K562 (cell line): ENCODE data around the gene ALB. TPM values are rescaled to one million over a fixed set of nuclear protein-coding genes. Genes with fewer than 3 reads are reported as not detected.

Experiments
- ATAC-seq: fragments of 200-7000 bp; cut with Tn5 transposase; 3 replicates; pipeline ENCODE4 v1.9.1; 2020; ENCODE audit warnings: moderate library complexity
- BruUV-seq: library from RNA; stranded (reverse); fragments of 400-500 nt; replicated peaks from 2 replicates; lab custom pipeline; 2021; lab: Mats Ljungman, UMichigan
- CTCF ChIA-PET: fragments of 300-600 bp; formaldehyde crosslinking; extraction: SDS; loops from one replicate; lab custom pipeline; 2021; ENCODE audit warnings: low intra/inter-chr PET ratio; lab: Yijun Ruan, JAX
- POLR2A ChIA-PET: fragments of 300-600, 350-650 bp; sonication (Branson Sonifier 250); formaldehyde crosslinking; extraction: SDS; loops from one replicate; lab custom pipeline; 2021; ENCODE audit warnings: antibody characterized with exemption, inconsistent platforms; lab: Yijun Ruan, JAX
- DNase-seq, 4 experiments: peaks; one replicate each; pipeline versions ENCODE4 v3.0.0 to v3.0.0-alpha.2; 2011 to 2018; ENCODE audit warnings: low spot score in 3 of 4, mixed read lengths in 3 of 4; ENCODE audit errors: extremely low read depth in 1 of 4
- FAIRE-seq: peaks from 2 replicates; lab custom pipeline; 2011; peaks lifted over from hg19 to GRCh38; lab: Jason Lieb, UNC
- H2AFZ ChIP-seq: 2 replicates; pipeline ENCODE4 v1.6.0; 2011; ENCODE audit warnings: low read depth, low read length, control low read depth, inconsistent platforms
- H3K27ac ChIP-seq: fragments of 200-600 bp; 3 replicates; pipeline ENCODE4 v1.8.0; 2011; ENCODE audit warnings: low read depth, mild to moderate bottlenecking, control low read depth, inconsistent platforms, low read length, moderate library complexity, mixed read lengths; ENCODE audit errors: extremely low read depth
- H3K27me3 ChIP-seq, 2 experiments: fragments of 300-600 bp in 1 of 2; 2 replicates in 1 of 2; 3 replicates in 1 of 2; pipeline versions ENCODE4 v1.6.0 to v1.8.0; 2011; ENCODE audit warnings: inconsistent platforms in 2 of 2, low read length in 2 of 2, mild to moderate bottlenecking in 1 of 2, mixed read lengths in 1 of 2, moderate library complexity in 1 of 2; ENCODE audit not compliant: control insufficient read depth in 2 of 2, insufficient read depth in 2 of 2
- H3K36me3 ChIP-seq: fragments of 300-600 bp; 3 replicates; pipeline ENCODE4 v1.8.0; 2011; ENCODE audit warnings: mild to moderate bottlenecking, low read length, inconsistent platforms; ENCODE audit not compliant: control insufficient read depth, insufficient read depth
- H3K4me1 ChIP-seq, 2 experiments: fragments of 200-600 bp in 1 of 2; replicated peaks in 1 of 2; 2 replicates in 1 of 2; 3 replicates in 1 of 2; pipeline versions ENCODE4 v1.5.1 to v1.8.0; 2011; ENCODE audit warnings: inconsistent platforms in 2 of 2, low read length in 2 of 2, mild to moderate bottlenecking in 1 of 2, mixed read lengths in 1 of 2, moderate library complexity in 1 of 2; ENCODE audit not compliant: control insufficient read depth in 2 of 2, insufficient read depth in 2 of 2
- H3K4me2 ChIP-seq: 2 replicates; pipeline ENCODE4 v1.6.1; 2011; ENCODE audit warnings: low read length, control low read depth, inconsistent platforms, mixed read lengths; ENCODE audit not compliant: insufficient read depth
- H3K4me3 ChIP-seq: fragments of 200-600 bp; sonication (generic), shearing (Covaris generic); 2 replicates; pipeline ENCODE4 v1.5.1; 2016; ENCODE audit warnings: control low read depth, inconsistent platforms
- H3K79me2 ChIP-seq: fragments of 200-600 bp; 3 replicates; pipeline ENCODE4 v1.8.0; 2011; ENCODE audit warnings: low read length, inconsistent platforms; ENCODE audit not compliant: control insufficient read depth, insufficient read depth
- H3K9ac ChIP-seq, 2 experiments: 2 replicates each; pipeline versions ENCODE4 v1.6.0 to v1.6.1; 2011; ENCODE audit warnings: low read depth in 2 of 2, low read length in 2 of 2, control low read depth in 1 of 2, inconsistent platforms in 1 of 2, mild to moderate bottlenecking in 1 of 2, mixed read lengths in 1 of 2; ENCODE audit not compliant: insufficient read depth in 1 of 2
- H3K9me1 ChIP-seq: one replicate; pipeline ENCODE4 v1.6.0; 2011; ENCODE audit warnings: inconsistent platforms, mild to moderate bottlenecking, low read length, moderate library complexity; ENCODE audit not compliant: control insufficient read depth, insufficient read depth
- H3K9me3 ChIP-seq: replicated peaks from 2 replicates; pipeline ENCODE4 v1.5.1; 2011; ENCODE audit warnings: low read depth, low read length, inconsistent platforms; ENCODE audit not compliant: control insufficient read depth, insufficient read depth
- H4K20me1 ChIP-seq: replicated peaks from 2 replicates; pipeline ENCODE4 v1.6.1; 2011; ENCODE audit warnings: low read length, inconsistent platforms, mixed read lengths; ENCODE audit not compliant: control insufficient read depth, insufficient read depth
- CCAR2 ChIP-seq: fragments of 200-400 bp; formaldehyde crosslinking; IDR thresholded peaks from 2 replicates; pipeline ENCODE4 v1.6.1; 2017; ENCODE audit warnings: mild to moderate bottlenecking, low read depth, low read length
- CEBPG ChIP-seq, 3 experiments: fragments of 200-800 bp in 1 of 3; sonication (Bioruptor generic) in 1 of 3; sonication (generic) in 1 of 3; formaldehyde crosslinking in 1 of 3; IDR thresholded peaks in 2 of 3; conservative IDR thresholded peaks in 1 of 3; 2 replicates each; pipeline versions ENCODE4 v1.6.1 to v1.8.0; 2016 to 2022; ENCODE audit warnings: missing compliant biosample characterization in 2 of 3, missing genetic modification characterization in 2 of 3, mild to moderate bottlenecking in 1 of 3, missing genetic modification reagents in 1 of 3
- CREB5 ChIP-seq: fragments of 250-450 bp; sonication (Bioruptor Pico); IDR thresholded peaks from 2 replicates; pipeline ENCODE4 v1.5.0; 2020; ENCODE audit warnings: mild to moderate bottlenecking
- DNMT1 ChIP-seq: fragments of 450-650 bp; IDR thresholded peaks from 2 replicates; pipeline ENCODE4 v1.6.1; 2016; ENCODE audit warnings: antibody characterized with exemption, mild to moderate bottlenecking
- FOS ChIP-seq: IDR thresholded peaks from 3 replicates; pipeline ENCODE4 v1.6.1; 2011; ENCODE audit not compliant: insufficient read length; ENCODE audit errors: extremely low read depth
- IRF2 ChIP-seq: sonication (generic); formaldehyde crosslinking; IDR thresholded peaks from 2 replicates; pipeline ENCODE4 v1.8.1; 2022; ENCODE audit warnings: mild to moderate bottlenecking, missing genetic modification reagents
- L3MBTL2 ChIP-seq: fragments of 450-650 bp; IDR thresholded peaks from 2 replicates; pipeline ENCODE4 v1.6.1; 2016; ENCODE audit warnings: mild to moderate bottlenecking, moderate library complexity
- MBD2 ChIP-seq: sonication (generic); IDR thresholded peaks from 2 replicates; pipeline ENCODE4 v1.6.1; 2016; ENCODE audit warnings: low read depth, borderline replicate concordance
- MTA3 ChIP-seq: fragments of 450-650 bp; formaldehyde crosslinking; IDR thresholded peaks from 2 replicates; pipeline ENCODE4 v1.6.1; 2017; ENCODE audit warnings: mild to moderate bottlenecking, borderline replicate concordance
- PCBP2 ChIP-seq: fragments of 200-400 bp; formaldehyde crosslinking; IDR thresholded peaks from 2 replicates; pipeline ENCODE4 v1.6.1; 2018; ENCODE audit warnings: low read length, low read depth, mild to moderate bottlenecking, moderate library complexity; ENCODE audit not compliant: poor library complexity, severe bottlenecking
- PHB ChIP-seq: fragments of 250-450 bp; sonication (Bioruptor Pico); IDR thresholded peaks from 2 replicates; pipeline ENCODE4 v1.5.0; 2021
- SMC3 ChIP-seq: conservative IDR thresholded peaks from 2 replicates; pipeline ENCODE4 v1.6.1; 2011; ENCODE audit warnings: low read depth, low read length, improper control_type of control experiment; ENCODE audit not compliant: insufficient read depth
- U2AF1 ChIP-seq: fragments of 200-400 bp; formaldehyde crosslinking; optimal IDR thresholded peaks from 2 replicates; pipeline ENCODE3; 2017; ENCODE audit warnings: mild to moderate bottlenecking, low read depth, low read length, moderate library complexity
- ZKSCAN3 ChIP-seq: fragments of 250-450 bp; sonication (Bioruptor Pico); IDR thresholded peaks from 2 replicates; pipeline ENCODE4 v1.4.0; 2020
- ZNF311 ChIP-seq: fragments of 250-450 bp; sonication (Bioruptor Pico); IDR thresholded peaks from 2 replicates; pipeline ENCODE4 v1.4.0; 2020; ENCODE audit warnings: mild to moderate bottlenecking, moderate library complexity
- ZNF316 ChIP-seq: fragments of 450-650 bp; IDR thresholded peaks from 2 replicates; pipeline ENCODE4 v1.6.1; 2016
- WGBS: fragments of 100-300 bp; shearing (Covaris generic); methylation state at CpG from one replicate; pipeline ENCODE4 v1.1.6; 2016; ENCODE audit warnings: low coverage, mixed read lengths; ENCODE audit not compliant: insufficient coverage; ENCODE audit errors: missing lambda C conversion rate; 5-methylcytosine and 5-hydroxymethylcytosine counted together
- in situ Hi-C: fragments of 300-500 bp; cut with MboI; formaldehyde crosslinking; loops from 4 replicates; pipeline ENCODE4 v1.15.0; 2018; ENCODE audit warnings: inconsistent platforms, mixed read lengths
- intact Hi-C: fragments of 100-400 bp; cut with micrococcal nuclease; formaldehyde crosslinking; loops from 2 replicates; pipeline ENCODE4 v1.14.2; 2022
- polyA plus RNA-seq, 8 experiments: library from polyadenylated mRNA; depleted of rRNA in 4 of 8; stranded (reverse) in 5 of 8; unstranded in 3 of 8; fragments of >200 nt; fragmentation: Nextera tagmentation in 2 of 8; fragmentation: Illumina TruSeq in 1 of 8; extraction: Ambion mirVana in 2 of 8; extraction: Trizol in 1 of 8; gene quantifications; 2 replicates each; pipeline versions ENCODE4 v1.2.1 to v1.2.3, GENCODE V29; 2011 to 2014; ENCODE audit warnings: inconsistent platforms in 1 of 8, missing spikeins in 1 of 8
- total RNA-seq, 7 experiments: library from RNA; depleted of rRNA in 6 of 7; stranded (reverse); fragments of >200 nt in 6 of 7; fragmentation: Illumina TruSeq in 2 of 7; extraction: Trizol in 2 of 7; gene quantifications; 2 replicates each; pipeline versions ENCODE4 v1.2.1 to v1.2.3, GENCODE V29; 2011 to 2021; ENCODE audit warnings: low replicate concordance in 1 of 7
- TF ChIP-seq, protein P1 (sequence below): fragments of 250-450 bp; sonication (Bioruptor Pico); IDR thresholded peaks from 2 replicates; pipeline ENCODE4 v1.8.0; 2021; ENCODE audit warnings: mild to moderate bottlenecking, moderate library complexity
- TF ChIP-seq, protein P2 (sequence below), 2 experiments: IDR thresholded peaks; 2 replicates each; pipeline ENCODE4 v1.6.1; 2012; ENCODE audit warnings: improper control_type of control experiment in 2 of 2, low read depth in 2 of 2, low read length in 2 of 2, borderline replicate concordance in 1 of 2
- TF ChIP-seq, protein P3 (sequence below): sonication (generic); formaldehyde crosslinking; IDR thresholded peaks from 2 replicates; pipeline ENCODE4 v1.8.0; 2022; ENCODE audit warnings: mild to moderate bottlenecking, missing genetic modification reagents

Gene ALB
- total and polyA plus RNA-seq, 9 of the 15 experiments (the other 6 are each of a cell fraction or from before 2014, with no cell fraction given) = 0.04 to 18.5 (median 0.20) TPM; not detected in 2

- intact Hi-C loops = no loop called here
- FAIRE-seq (no peak), ATAC-seq (no peak), DNase-seq (no peak)
- H3K9me3 ChIP-seq = no peaks in the 10 kb centered on the region
- in situ Hi-C loops = no loop called here
- H3K9ac ChIP-seq = no peak overlapping the region
- no peaks in the 10 kb centered on the region for H3K36me3 ChIP-seq
- no peak overlapping the region for H3K4me2 ChIP-seq
- H3K9me1 ChIP-seq = no peaks in the 10 kb centered on the region
- no peak overlapping the region for H3K27ac ChIP-seq
- no peaks in the 10 kb centered on the region for H3K27me3 ChIP-seq
- no TSS peak for BruUV-seq
- H4K20me1 ChIP-seq = no peaks in the 10 kb centered on the region
- 84% methylated on average over 2 of the region's 2 CpGs for WGBS
- H3K4me1 ChIP-seq = no peaks in the 10 kb centered on the region
- no peak overlapping the region for H2AFZ ChIP-seq
- CTCF ChIA-PET = no interaction called here
- POLR2A ChIA-PET = interaction anchor here (1.1 kb wide), 1 partner anchor 8 kb away, joined by 3 read pairs; no protein-coding TSS in a partner anchor
- TF ChIP-seq CCAR2 (no peak), L3MBTL2 (no peak), MBD2 (no peak), SMC3 (no peak), U2AF1 (no peak), ZNF311 (CRISPR knock-in tag) (no peak), PHB (CRISPR knock-in tag) (no peak), PCBP2 (no peak), MTA3 (no peak), ZNF316 (no peak), FOS (no peak), IRF2 (CRISPR knock-in tag) (no peak), DNMT1 (no peak), CEBPG (CRISPR knock-in tag; IDR thresholded peaks at IDR 0.05) (no peak), CEBPG (tag; conservative IDR thresholded peaks at IDR 0.05 in 1 of 2, IDR thresholded peaks at IDR 0.05 in 1 of 2) (no peak), CREB5 (CRISPR knock-in tag) (no peak), ZKSCAN3 (no peak)
- TF ChIP-seq, protein P1, sequence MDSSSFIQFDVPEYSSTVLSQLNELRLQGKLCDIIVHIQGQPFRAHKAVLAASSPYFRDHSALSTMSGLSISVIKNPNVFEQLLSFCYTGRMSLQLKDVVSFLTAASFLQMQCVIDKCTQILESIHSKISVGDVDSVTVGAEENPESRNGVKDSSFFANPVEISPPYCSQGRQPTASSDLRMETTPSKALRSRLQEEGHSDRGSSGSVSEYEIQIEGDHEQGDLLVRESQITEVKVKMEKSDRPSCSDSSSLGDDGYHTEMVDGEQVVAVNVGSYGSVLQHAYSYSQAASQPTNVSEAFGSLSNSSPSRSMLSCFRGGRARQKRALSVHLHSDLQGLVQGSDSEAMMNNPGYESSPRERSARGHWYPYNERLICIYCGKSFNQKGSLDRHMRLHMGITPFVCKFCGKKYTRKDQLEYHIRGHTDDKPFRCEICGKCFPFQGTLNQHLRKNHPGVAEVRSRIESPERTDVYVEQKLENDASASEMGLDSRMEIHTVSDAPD (CRISPR knock-in tag) = no peak
- TF ChIP-seq, protein P2, sequence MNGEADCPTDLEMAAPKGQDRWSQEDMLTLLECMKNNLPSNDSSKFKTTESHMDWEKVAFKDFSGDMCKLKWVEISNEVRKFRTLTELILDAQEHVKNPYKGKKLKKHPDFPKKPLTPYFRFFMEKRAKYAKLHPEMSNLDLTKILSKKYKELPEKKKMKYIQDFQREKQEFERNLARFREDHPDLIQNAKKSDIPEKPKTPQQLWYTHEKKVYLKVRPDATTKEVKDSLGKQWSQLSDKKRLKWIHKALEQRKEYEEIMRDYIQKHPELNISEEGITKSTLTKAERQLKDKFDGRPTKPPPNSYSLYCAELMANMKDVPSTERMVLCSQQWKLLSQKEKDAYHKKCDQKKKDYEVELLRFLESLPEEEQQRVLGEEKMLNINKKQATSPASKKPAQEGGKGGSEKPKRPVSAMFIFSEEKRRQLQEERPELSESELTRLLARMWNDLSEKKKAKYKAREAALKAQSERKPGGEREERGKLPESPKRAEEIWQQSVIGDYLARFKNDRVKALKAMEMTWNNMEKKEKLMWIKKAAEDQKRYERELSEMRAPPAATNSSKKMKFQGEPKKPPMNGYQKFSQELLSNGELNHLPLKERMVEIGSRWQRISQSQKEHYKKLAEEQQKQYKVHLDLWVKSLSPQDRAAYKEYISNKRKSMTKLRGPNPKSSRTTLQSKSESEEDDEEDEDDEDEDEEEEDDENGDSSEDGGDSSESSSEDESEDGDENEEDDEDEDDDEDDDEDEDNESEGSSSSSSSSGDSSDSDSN (IDR thresholded peaks at IDR 0.05; ENCODE audit: borderline replicate concordance in 1 of 2, low read depth in 2 of 2, low read length in 2 of 2) = no peak
- TF ChIP-seq, protein P3, sequence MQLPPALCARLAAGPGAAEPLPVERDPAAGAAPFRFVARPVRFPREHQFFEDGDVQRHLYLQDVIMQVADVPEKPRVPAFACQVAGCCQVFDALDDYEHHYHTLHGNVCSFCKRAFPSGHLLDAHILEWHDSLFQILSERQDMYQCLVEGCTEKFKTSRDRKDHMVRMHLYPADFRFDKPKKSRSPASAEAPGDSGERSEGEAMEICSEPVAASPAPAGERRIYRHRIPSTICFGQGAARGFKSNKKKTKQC (CRISPR knock-in tag) = no peak
- H3K79me2 ChIP-seq = no peaks in the 10 kb centered on the region
- H3K4me3 ChIP-seq = no peak overlapping the region
Observed at GRCh38 chr4:73420615-73421014, 16.5 kb downstream of the ALB start.
